Endothelial cell of umbilical vein (primary cell): ENCODE data around the gene HEYL. TPM values are rescaled to one million over a fixed set of nuclear protein-coding genes. Genes with fewer than 3 reads are reported as not detected.

Experiments used
- BruUV-seq: library from RNA; stranded (reverse); fragments of 400-500 nt; replicated peaks from 2 replicates; lab custom pipeline; 2021; lab: Mats Ljungman, UMichigan
- CTCF ChIA-PET: fragments of 300-600, 350-600 bp; sonication (Branson Sonifier 250); formaldehyde crosslinking; loops from one replicate; lab custom pipeline; 2021; ENCODE audit warnings: antibody characterized with exemption, inconsistent platforms; lab: Charles Lee
- POLR2A ChIA-PET: fragments of 300-600, 350-600 bp; sonication (Branson Sonifier 250); formaldehyde crosslinking; loops from one replicate; lab custom pipeline; 2021; ENCODE audit warnings: antibody characterized with exemption, inconsistent platforms; lab: Charles Lee
- DNase-seq: peaks from one replicate; pipeline ENCODE4 v3.0.0-alpha.2; 2011; ENCODE audit warnings: low read depth, low spot score
- FAIRE-seq: peaks from 2 replicates; lab custom pipeline; 2011; peaks lifted over from hg19 to GRCh38; lab: Jason Lieb, UNC
- H2AFZ ChIP-seq: 2 replicates; pipeline ENCODE4 v1.6.0; 2012; ENCODE audit warnings: low read depth, low read length, control low read depth, inconsistent platforms
- H3K27ac ChIP-seq: 2 replicates; pipeline ENCODE4 v1.5.1; 2011; ENCODE audit warnings: low read depth, mild to moderate bottlenecking, control low read depth, low read length, moderate library complexity; ENCODE audit not compliant: insufficient read depth
- H3K27me3 ChIP-seq, 2 experiments: 2 replicates each; pipeline versions ENCODE4 v1.6.0 to v1.6.1; 2011; ENCODE audit warnings: low read length in 2 of 2, mixed read lengths in 1 of 2; ENCODE audit not compliant: control insufficient read depth in 2 of 2, insufficient read depth in 2 of 2
- H3K36me3 ChIP-seq, 2 experiments: 2 replicates in 1 of 2; 3 replicates in 1 of 2; pipeline ENCODE4 v1.5.1; 2011; ENCODE audit warnings: low read length in 2 of 2, mild to moderate bottlenecking in 1 of 2, moderate library complexity in 1 of 2; ENCODE audit not compliant: control insufficient read depth in 2 of 2, insufficient read depth in 2 of 2; ENCODE audit errors: extremely low read depth in 1 of 2
- H3K4me1 ChIP-seq: 3 replicates; pipeline ENCODE4 v1.5.1; 2011; ENCODE audit warnings: mild to moderate bottlenecking, low read length; ENCODE audit not compliant: control insufficient read depth, insufficient read depth; ENCODE audit errors: extremely low read depth
- H3K4me2 ChIP-seq: 2 replicates; pipeline ENCODE4 v1.6.1; 2011; ENCODE audit warnings: low read length, control low read depth, mixed read lengths; ENCODE audit not compliant: insufficient read depth
- H3K4me3 ChIP-seq, 3 experiments: fragments of 200-600 bp in 1 of 3; sonication (generic), shearing (Covaris generic) in 1 of 3; replicated peaks in 1 of 3; 2 replicates each; pipeline ENCODE4 v1.5.1; 2011 to 2016; ENCODE audit warnings: control low read depth in 3 of 3, low read length in 3 of 3, mild to moderate bottlenecking in 2 of 3, inconsistent platforms in 1 of 3, low read depth in 1 of 3, moderate library complexity in 1 of 3; ENCODE audit not compliant: insufficient read depth in 1 of 3
- H3K79me2 ChIP-seq: 2 replicates; pipeline ENCODE4 v1.6.0; 2012; ENCODE audit warnings: low read length, inconsistent platforms; ENCODE audit not compliant: control insufficient read depth, insufficient read depth
- H3K9ac ChIP-seq: replicated peaks from 2 replicates; pipeline ENCODE3; 2011; ENCODE audit warnings: low read length, control low read depth; ENCODE audit not compliant: insufficient read depth; ENCODE audit errors: extremely low read depth
- H3K9me1 ChIP-seq: replicated peaks from 3 replicates; pipeline ENCODE4 v1.6.0; 2011; ENCODE audit warnings: mild to moderate bottlenecking, low read length; ENCODE audit not compliant: control insufficient read depth, insufficient read depth; ENCODE audit errors: extremely low read depth
- H3K9me3 ChIP-seq: replicated peaks from 2 replicates; pipeline ENCODE4 v1.5.1; 2012; ENCODE audit warnings: low read length, inconsistent platforms; ENCODE audit not compliant: control insufficient read depth, insufficient read depth
- H4K20me1 ChIP-seq: replicated peaks from 2 replicates; pipeline ENCODE3; 2011; ENCODE audit warnings: mild to moderate bottlenecking, low read length; ENCODE audit not compliant: control insufficient read depth, insufficient read depth; ENCODE audit errors: extremely low read depth
- CTCF ChIP-seq, 2 donors: IDR thresholded peaks; 1 replicate in 1 of 2; 2 replicates in 1 of 2; pipeline ENCODE4 v1.5.1; 2011; ENCODE audit warnings: low read length in 2 of 2, mild to moderate bottlenecking in 2 of 2, moderate library complexity in 2 of 2, control low read depth in 1 of 2, inconsistent platforms in 1 of 2, low read depth in 1 of 2; ENCODE audit not compliant: insufficient read depth in 1 of 2; ENCODE audit errors: extremely low read depth in 1 of 2
- EZH2 ChIP-seq: IDR thresholded peaks from 2 replicates; pipeline ENCODE4 v1.6.1; 2012; ENCODE audit warnings: borderline replicate concordance, low read depth, mild to moderate bottlenecking, moderate library complexity, low read length, inconsistent platforms; ENCODE audit not compliant: severe bottlenecking
- FOS ChIP-seq: IDR thresholded peaks from 2 replicates; pipeline ENCODE4 v1.6.1; 2011; ENCODE audit warnings: mild to moderate bottlenecking, low read length, moderate library complexity, borderline replicate concordance; ENCODE audit not compliant: insufficient read depth
- GATA2 ChIP-seq: IDR thresholded peaks from 2 replicates; pipeline ENCODE4 v1.7.0; 2011; ENCODE audit warnings: low read depth, mild to moderate bottlenecking, moderate library complexity, mixed read lengths, low read length; ENCODE audit not compliant: insufficient read length, insufficient read depth
- JUN ChIP-seq: IDR thresholded peaks from 2 replicates; pipeline ENCODE4 v1.6.1; 2011; ENCODE audit warnings: borderline replicate concordance, low read depth; ENCODE audit not compliant: insufficient read length, insufficient read depth
- MAX ChIP-seq: IDR thresholded peaks from 2 replicates; pipeline ENCODE4 v1.6.1; 2011; ENCODE audit not compliant: insufficient read depth, insufficient read length
- MYC ChIP-seq: IDR thresholded peaks from one replicate; pipeline ENCODE4 v1.6.1; 2011; ENCODE audit warnings: mild to moderate bottlenecking, low read depth, low read length
- POLR2A ChIP-seq: IDR thresholded peaks from 2 replicates; pipeline ENCODE4 v1.6.1; 2012; ENCODE audit warnings: low read depth, mild to moderate bottlenecking, control low read depth, low read length
- POLR2AphosphoS5 ChIP-seq: IDR thresholded peaks from 2 replicates; pipeline ENCODE4 v1.6.1; 2012; ENCODE audit warnings: low read depth, mild to moderate bottlenecking, control low read depth, low read length, moderate library complexity; ENCODE audit not compliant: insufficient read depth
- dilution Hi-C: fragments of 300-500 bp; cut with MboI; formaldehyde crosslinking; loops from one replicate; pipeline ENCODE4 v1.15.0; 2019; ENCODE audit warnings: low sequenced_read_pairs; ENCODE audit not compliant: extremely low pct_ligation_motif_present
- intact Hi-C: fragments of 100-400 bp; cut with micrococcal nuclease; formaldehyde crosslinking; loops from one replicate; pipeline ENCODE4 v1.10.0; 2022
- polyA plus RNA-seq, 4 experiments: library from polyadenylated mRNA; depleted of rRNA in 3 of 4; stranded (reverse) in 3 of 4; unstranded in 1 of 4; fragments of >200 nt; gene quantifications; 2 replicates each; pipeline versions ENCODE4 v1.2.1 to v1.2.3, GENCODE V29; 2011 to 2012; ENCODE audit warnings: missing spikeins in 1 of 4
- total RNA-seq: library from RNA; stranded (reverse); gene quantifications from 2 replicates; pipeline ENCODE4 v1.2.3, GENCODE V29; 2021

HEYL gene
- total and polyA plus RNA-seq, 2 donors (not counting 3 experiments of a cell fraction or from before 2014, with no cell fraction given), result not detected

GRCh38 chr1:39668111-39668510, 28.7 kb upstream of the HEYL start:
- no peaks in the 10 kb centered on the region for H3K9me1 ChIP-seq
- ChIA-PET CTCF (interaction anchor here (0.7 to 9.8 kb wide), 4 partner anchors 8 to 62 kb away, joined by 3 to 113 read pairs (median 6); no protein-coding TSS in a partner anchor), POLR2A (no interaction called here)
- H3K9me3 ChIP-seq, result no peaks in the 10 kb centered on the region
- H4K20me1 ChIP-seq, result no peaks in the 10 kb centered on the region
- intact Hi-C loops (no loop called here), dilution Hi-C loops (no loop called here)
- no peak for FAIRE-seq
- no peaks in the 10 kb centered on the region for H3K79me2 ChIP-seq
- H3K9ac ChIP-seq, result no peak overlapping the region
- H2AFZ ChIP-seq, result no peak overlapping the region
- H3K4me1 ChIP-seq, result no peaks in the 10 kb centered on the region
- H3K27ac ChIP-seq, result no peak overlapping the region
- no peak overlapping the region for H3K4me3 ChIP-seq
- no TSS peak for BruUV-seq
- no peak overlapping the region for H3K4me2 ChIP-seq
- DNase-seq, result no peak
- H3K36me3 ChIP-seq, result no peaks in the 10 kb centered on the region
- no peak for TF ChIP-seq EZH2
- no peak for TF ChIP-seq POLR2A
- TF ChIP-seq GATA2, result no peak
- TF ChIP-seq FOS, result no peak
- no peak for TF ChIP-seq POLR2AphosphoS5
- no peak for TF ChIP-seq MAX
- TF ChIP-seq MYC, result no peak
- TF ChIP-seq CTCF (IDR thresholded peaks at IDR 0.05; ENCODE audit: extremely low read depth in 1 of 2, insufficient read depth in 1 of 2, low read depth in 1 of 2, low read length in 2 of 2), result no peak
- TF ChIP-seq JUN, result no peak
- peaks cover 44 to 48% of the 10 kb centered on the region in 2 experiments for H3K27me3 ChIP-seq
